Regular cardiac myocyte (primary cell): ENCODE results near the gene PIWIL1. TPM values are rescaled to one million over a fixed set of nuclear protein-coding genes. Genes with fewer than 3 reads are reported as not detected.

Source experiments
- total RNA-seq: library from RNA; depleted of rRNA; stranded (reverse); fragments of >200 nt; gene quantifications from 2 replicates; pipeline ENCODE4 v1.2.3, GENCODE V29; 2014

Gene PIWIL1
- total RNA-seq, result not detected in 2 replicates

GRCh38 chr12:130337488-130338303, at the start of gene PIWIL1:
TSS of gene PIWIL1 (plus strand) at chr12:130337887. CDS start at chr12:130342592, 4,705 bp downstream.

Other genes with a start within 250 kb of the PIWIL1 start
- gene FZD10, start 175.4 kb upstream of the PIWIL1 start, total RNA-seq, result not detected in 2 replicates